GM10248 (cell line): Measurements from ENCODE around the gene BRMS1L.

Experiments used
- CTCF ChIA-PET: fragments of 300-600 bp; sonication (Branson Sonifier 250); formaldehyde crosslinking; extraction: SDS; loops from one replicate; lab custom pipeline; 2021; ENCODE audit warnings: antibody characterized with exemption; lab: Yijun Ruan, JAX
- POLR2A ChIA-PET: fragments of 350-650 bp; sonication (Branson Sonifier 250); formaldehyde crosslinking; extraction: SDS; loops from one replicate; lab custom pipeline; 2020; ENCODE audit warnings: antibody characterized with exemption; lab: Yijun Ruan, JAX
- DNase-seq: peaks from one replicate; pipeline ENCODE4 v3.0.0; 2012; ENCODE audit errors: extremely low spot score
- TF ChIP-seq, protein P1 (sequence below): IDR thresholded peaks from 2 replicates; pipeline ENCODE4 v1.5.1; 2012; ENCODE audit warnings: mild to moderate bottlenecking, low read depth; ENCODE audit errors: extremely low read depth, missing control alignments, control extremely low read depth

Gene BRMS1L

DNA sequence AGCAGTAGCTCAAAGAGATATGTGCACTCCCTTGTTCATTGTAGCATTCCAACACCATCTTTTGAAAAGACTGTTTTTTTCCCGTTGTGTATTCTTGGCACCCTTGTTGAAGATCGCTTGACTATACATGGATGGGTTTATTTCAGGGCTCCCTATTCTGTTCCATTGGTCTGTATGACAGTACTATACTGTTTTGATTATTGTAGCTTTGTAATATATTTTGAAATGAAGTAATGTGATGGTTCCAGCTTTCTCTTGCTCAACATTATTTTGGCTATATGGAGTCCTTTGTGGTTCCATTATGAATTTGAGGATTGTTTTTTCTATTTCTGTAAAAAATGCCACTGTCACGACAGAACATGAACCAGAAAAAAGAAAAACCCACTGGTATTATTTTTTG lies 25.7 kb downstream of the BRMS1L start:
- DNase-seq, result no peak
- POLR2A ChIA-PET, result no interaction called here
- CTCF ChIA-PET, result interaction anchor here (1.3 kb wide), 1 partner anchor 9 kb away, joined by 4 read pairs; no protein-coding TSS in a partner anchor
- TF ChIP-seq, protein P1, sequence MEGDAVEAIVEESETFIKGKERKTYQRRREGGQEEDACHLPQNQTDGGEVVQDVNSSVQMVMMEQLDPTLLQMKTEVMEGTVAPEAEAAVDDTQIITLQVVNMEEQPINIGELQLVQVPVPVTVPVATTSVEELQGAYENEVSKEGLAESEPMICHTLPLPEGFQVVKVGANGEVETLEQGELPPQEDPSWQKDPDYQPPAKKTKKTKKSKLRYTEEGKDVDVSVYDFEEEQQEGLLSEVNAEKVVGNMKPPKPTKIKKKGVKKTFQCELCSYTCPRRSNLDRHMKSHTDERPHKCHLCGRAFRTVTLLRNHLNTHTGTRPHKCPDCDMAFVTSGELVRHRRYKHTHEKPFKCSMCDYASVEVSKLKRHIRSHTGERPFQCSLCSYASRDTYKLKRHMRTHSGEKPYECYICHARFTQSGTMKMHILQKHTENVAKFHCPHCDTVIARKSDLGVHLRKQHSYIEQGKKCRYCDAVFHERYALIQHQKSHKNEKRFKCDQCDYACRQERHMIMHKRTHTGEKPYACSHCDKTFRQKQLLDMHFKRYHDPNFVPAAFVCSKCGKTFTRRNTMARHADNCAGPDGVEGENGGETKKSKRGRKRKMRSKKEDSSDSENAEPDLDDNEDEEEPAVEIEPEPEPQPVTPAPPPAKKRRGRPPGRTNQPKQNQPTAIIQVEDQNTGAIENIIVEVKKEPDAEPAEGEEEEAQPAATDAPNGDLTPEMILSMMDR, result no peak

DNA sequence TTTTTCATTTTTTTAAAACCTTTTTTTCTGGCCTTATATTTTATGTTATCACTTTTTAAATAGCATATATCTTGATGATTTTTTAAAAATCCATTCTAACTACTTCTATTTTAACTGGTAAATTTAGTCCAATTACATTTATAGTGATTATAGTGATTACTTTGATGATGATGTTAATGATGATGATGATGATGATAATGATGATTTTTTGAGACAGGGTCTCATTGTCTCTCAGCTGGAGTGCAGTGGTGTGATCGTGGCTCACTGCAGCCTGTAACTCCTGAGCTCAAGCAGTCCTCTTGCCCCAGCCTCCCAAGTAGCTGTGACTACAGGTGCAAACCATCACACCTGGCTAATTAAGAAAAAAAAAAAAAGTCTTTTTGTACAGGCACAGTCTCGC lies 27.1 kb downstream of the BRMS1L start:
- CTCF ChIA-PET, result no interaction called here
- TF ChIP-seq, protein P1, result no peak
- no peak for DNase-seq
- POLR2A ChIA-PET, result no interaction called here

DNA sequence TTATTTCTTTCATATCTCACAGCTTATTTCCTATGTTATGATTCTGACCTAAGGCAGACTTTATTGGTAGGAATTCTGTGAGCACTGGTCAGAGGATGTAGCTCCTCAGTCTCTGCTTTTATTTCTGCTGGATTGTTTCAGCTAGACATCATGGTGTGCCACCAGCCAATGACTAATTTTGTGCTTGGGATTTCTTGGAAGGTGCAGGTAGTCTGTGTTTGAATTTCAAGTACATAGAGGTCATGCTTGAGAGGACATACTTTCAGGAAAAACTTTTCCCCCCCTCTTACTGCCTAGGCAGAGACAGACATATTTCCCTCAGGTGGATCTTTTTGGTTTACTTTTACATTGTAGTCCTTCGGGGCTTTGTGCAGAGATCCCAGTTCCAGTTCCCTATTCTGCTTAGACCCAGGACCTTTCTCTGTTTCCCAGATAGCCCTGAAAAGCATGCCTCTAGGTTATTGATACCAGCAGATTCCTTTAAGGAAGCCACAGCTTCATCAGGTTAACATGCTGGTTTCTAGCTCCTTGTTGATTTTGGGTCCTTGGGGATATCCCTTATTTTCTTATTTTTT lies 28.6 kb downstream of the BRMS1L start:
- no peak for DNase-seq
- ChIA-PET CTCF (interaction anchor here (0.7 to 1.8 kb wide), 4 partner anchors 9 to 37 kb away, joined by 3 to 7 read pairs (median 4); partner anchors contain the start of gene BRMS1L), POLR2A (no interaction called here)
- TF ChIP-seq, protein P1, result no peak

DNA sequence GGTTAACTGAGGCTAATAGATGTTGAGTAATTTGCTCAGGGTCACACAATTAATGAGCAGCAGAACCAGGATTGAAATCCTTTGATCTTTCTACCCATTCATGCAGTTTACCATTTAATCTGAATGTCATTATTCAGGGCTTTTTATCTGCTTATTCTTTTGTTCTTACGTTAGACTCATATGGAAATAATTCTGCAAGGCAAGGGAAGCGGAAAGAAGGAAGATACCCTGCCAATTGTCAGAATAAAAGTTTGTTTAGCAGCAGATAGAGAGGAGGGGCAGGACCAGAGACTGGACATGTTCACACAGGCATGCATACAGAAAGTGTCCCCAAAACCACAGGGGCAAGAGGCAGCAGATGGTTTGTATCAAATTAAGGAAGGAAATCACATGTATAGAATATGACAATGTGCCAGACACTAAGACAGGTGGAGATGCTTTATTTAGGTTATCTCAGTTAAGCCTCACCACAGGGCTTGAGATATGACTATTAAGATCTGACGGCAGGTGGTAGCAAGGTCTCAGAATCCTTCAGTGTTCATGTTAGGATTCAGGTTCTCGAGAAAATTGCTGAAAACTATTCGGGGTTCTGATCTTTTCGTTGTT lies 29.8 kb downstream of the BRMS1L start:
- TF ChIP-seq, protein P1, result peak; percentile 15
- POLR2A ChIA-PET, result no interaction called here
- CTCF ChIA-PET, result no interaction called here
- peak; percentile 42 for DNase-seq

DNA sequence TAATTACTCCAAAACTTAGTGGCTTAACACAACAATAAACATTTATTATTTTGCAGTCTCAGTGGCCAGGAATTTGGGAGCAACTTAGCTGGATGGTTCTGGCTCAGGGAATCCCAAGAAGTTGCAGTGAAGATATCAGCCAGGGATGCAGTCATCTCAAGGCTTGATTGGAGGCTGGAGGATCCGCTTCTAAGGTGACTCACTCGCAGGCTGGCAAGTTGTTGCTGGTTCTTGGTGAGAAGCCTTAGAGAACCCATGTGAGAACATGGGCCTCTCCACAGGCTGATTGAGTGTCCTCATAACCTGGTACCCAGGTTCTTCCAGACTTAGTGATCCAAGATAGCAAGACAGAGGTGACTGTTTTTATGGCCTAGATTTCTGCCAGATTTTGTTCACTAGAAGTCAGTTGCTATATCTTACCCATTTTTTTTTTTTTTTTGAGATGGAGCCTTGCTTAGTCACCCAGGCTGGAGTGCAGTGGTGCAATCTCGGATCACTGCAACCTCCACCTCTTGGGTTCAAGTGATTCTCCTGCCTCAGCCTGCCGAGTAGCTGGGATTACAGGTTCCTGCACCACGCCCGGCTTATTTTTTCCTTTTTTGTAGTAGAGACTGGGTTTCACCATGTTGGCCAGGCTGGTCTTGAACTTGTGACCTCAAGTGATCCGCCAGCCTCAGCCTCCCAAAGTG lies 32.5 kb downstream of the BRMS1L start:
- ChIA-PET POLR2A (no interaction called here), CTCF (no interaction called here)
- DNase-seq, result no peak
- TF ChIP-seq, protein P1, result no peak

DNA sequence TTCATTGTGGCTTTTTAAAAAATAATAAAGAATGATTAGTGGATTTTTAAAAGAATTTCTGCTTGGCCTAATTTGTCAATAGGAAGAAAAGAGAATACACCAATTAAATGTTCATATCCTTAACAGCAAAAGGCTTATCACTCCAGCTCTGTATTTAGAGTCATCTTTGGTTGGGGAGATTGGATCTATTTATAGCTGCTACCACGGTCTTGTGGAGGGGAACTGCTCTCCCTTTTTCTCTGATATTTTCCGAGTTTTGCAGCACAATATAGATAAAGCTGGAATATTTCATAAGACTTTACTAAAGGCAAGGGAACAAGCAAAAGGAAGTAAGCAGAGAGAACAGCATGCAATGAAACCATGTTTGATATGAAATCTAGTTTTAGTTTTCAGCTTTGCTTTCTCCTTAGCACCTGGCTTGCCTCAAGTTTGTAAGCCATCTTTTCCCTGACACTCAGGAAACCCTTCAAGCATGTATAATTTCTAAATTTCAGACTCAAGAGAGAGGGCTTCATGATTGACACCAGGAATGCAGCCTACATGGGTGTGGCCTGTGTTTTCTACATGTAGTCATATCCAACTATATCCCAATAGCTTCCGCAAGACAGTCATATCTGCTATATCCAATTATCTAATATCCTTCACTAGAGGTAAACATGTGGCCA lies 35.2 kb downstream of the BRMS1L start:
- CTCF ChIA-PET, result interaction anchor here (1.2 to 1.9 kb wide), 3 partner anchors 19 to 26 kb away, joined by 3 to 8 read pairs (median 7); no protein-coding TSS in a partner anchor
- TF ChIP-seq, protein P1, result no peak
- POLR2A ChIA-PET, result no interaction called here
- DNase-seq, result no peak
